HEK293T (cell line): ENCODE data around the gene CALM1.

Source experiments
- CTCF ChIA-PET: fragments of 350-600 bp; formaldehyde crosslinking; extraction: SDS; loops from one replicate; lab custom pipeline; 2021; ENCODE audit warnings: antibody characterized with exemption, inconsistent platforms; lab: Yijun Ruan, JAX
- POLR2A ChIA-PET: fragments of 350-600 bp; formaldehyde crosslinking; extraction: SDS; loops from one replicate; lab custom pipeline; 2020; ENCODE audit warnings: antibody characterized with exemption, inconsistent platforms; lab: Yijun Ruan, JAX
- DNase-seq: peaks from one replicate; pipeline ENCODE4 v3.0.0; 2012; ENCODE audit warnings: mixed read lengths; ENCODE audit errors: extremely low spot score
- ARNT ChIP-seq: fragments of 450-650 bp; IDR thresholded peaks from 2 replicates; pipeline ENCODE4 v1.6.1; 2017; ENCODE audit warnings: mild to moderate bottlenecking
- BHLHE40 ChIP-seq: fragments of 450-650 bp; IDR thresholded peaks from 2 replicates; pipeline ENCODE4 v1.6.1; 2016; ENCODE audit warnings: mild to moderate bottlenecking, moderate library complexity, borderline replicate concordance
- CTBP1 ChIP-seq: fragments of 450-650 bp; IDR thresholded peaks from 2 replicates; pipeline ENCODE4 v1.6.1; 2016; ENCODE audit warnings: borderline replicate concordance
- ELF4 ChIP-seq: fragments of 450-650 bp; IDR thresholded peaks from 2 replicates; pipeline ENCODE4 v1.6.1; 2017; ENCODE audit warnings: antibody characterized with exemption
- FOXA1 ChIP-seq: fragments of 450-650 bp; IDR thresholded peaks from 2 replicates; pipeline ENCODE4 v1.6.1; 2016; ENCODE audit warnings: mild to moderate bottlenecking
- FOXK2 ChIP-seq: fragments of 450-650 bp; IDR thresholded peaks from 2 replicates; pipeline ENCODE4 v1.6.1; 2016; ENCODE audit warnings: mild to moderate bottlenecking
- FOXM1 ChIP-seq: fragments of 450-650 bp; IDR thresholded peaks from 2 replicates; pipeline ENCODE4 v1.6.1; 2017; ENCODE audit warnings: mild to moderate bottlenecking, borderline replicate concordance
- HDGF ChIP-seq: fragments of 450-650 bp; IDR thresholded peaks from 2 replicates; pipeline ENCODE4 v1.6.1; 2017; ENCODE audit warnings: antibody characterized with exemption, borderline replicate concordance
- L3MBTL2 ChIP-seq: fragments of 450-650 bp; conservative IDR thresholded peaks from 2 replicates; pipeline ENCODE4 v1.6.1; 2016; ENCODE audit warnings: mild to moderate bottlenecking
- LEF1 ChIP-seq: fragments of 450-650 bp; IDR thresholded peaks from 2 replicates; pipeline ENCODE4 v1.6.1; 2017; ENCODE audit warnings: mild to moderate bottlenecking, borderline replicate concordance
- NFRKB ChIP-seq: fragments of 450-650 bp; IDR thresholded peaks from 2 replicates; pipeline ENCODE4 v1.6.1; 2016; ENCODE audit warnings: mild to moderate bottlenecking, moderate library complexity
- SP1 ChIP-seq: fragments of 450-650 bp; IDR thresholded peaks from 2 replicates; pipeline ENCODE4 v1.6.1; 2017
- SUZ12 ChIP-seq: fragments of 450-650 bp; IDR thresholded peaks from 2 replicates; pipeline ENCODE4 v1.6.1; 2016; ENCODE audit warnings: mild to moderate bottlenecking
- TARDBP ChIP-seq: fragments of 450-650 bp; IDR thresholded peaks from 2 replicates; pipeline ENCODE4 v1.6.1; 2016
- ZNF384 ChIP-seq: fragments of 450-650 bp; IDR thresholded peaks from 2 replicates; pipeline ENCODE4 v1.6.1; 2016
- TF ChIP-seq, protein P1 (sequence below): fragments of 450-650 bp; IDR thresholded peaks from 2 replicates; pipeline ENCODE4 v1.6.1; 2016

CALM1 gene

DNA sequence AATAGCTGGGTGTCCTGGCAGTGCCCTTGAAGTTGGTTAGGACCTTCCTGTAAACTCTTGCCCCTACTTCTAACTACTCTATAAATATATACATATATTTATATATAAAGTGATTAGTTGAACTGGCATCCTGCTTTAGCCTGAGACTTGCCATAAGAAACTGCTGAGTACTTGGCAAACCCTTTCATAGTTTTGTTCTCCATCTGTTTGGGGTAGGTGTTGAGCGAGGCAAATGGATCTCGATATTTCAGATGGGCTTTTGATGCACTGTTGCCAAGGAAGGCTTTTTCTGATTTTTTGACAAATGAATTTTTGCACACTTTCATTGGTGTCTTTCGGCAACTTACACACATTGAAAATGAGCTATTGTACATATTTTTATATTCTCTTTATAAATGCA lies 10.4 kb downstream of the CALM1 start:
- ChIA-PET POLR2A (interaction anchor here (1.6 kb wide), 1 partner anchor 10 kb away, joined by 4 read pairs; no protein-coding TSS in a partner anchor), CTCF (interaction anchor here (2.8 kb wide), 1 partner anchor 7 kb away, joined by 17 read pairs; no protein-coding TSS in a partner anchor)
- DNase-seq: no peak
- TF ChIP-seq L3MBTL2: no peak
- no peak for TF ChIP-seq HDGF
- no peak for TF ChIP-seq TARDBP
- no peak for TF ChIP-seq SUZ12
- no peak for TF ChIP-seq FOXK2
- no peak for TF ChIP-seq SP1
- TF ChIP-seq FOXM1: no peak
- no peak for TF ChIP-seq CTBP1
- TF ChIP-seq BHLHE40: no peak
- no peak for TF ChIP-seq NFRKB
- TF ChIP-seq, protein P1, sequence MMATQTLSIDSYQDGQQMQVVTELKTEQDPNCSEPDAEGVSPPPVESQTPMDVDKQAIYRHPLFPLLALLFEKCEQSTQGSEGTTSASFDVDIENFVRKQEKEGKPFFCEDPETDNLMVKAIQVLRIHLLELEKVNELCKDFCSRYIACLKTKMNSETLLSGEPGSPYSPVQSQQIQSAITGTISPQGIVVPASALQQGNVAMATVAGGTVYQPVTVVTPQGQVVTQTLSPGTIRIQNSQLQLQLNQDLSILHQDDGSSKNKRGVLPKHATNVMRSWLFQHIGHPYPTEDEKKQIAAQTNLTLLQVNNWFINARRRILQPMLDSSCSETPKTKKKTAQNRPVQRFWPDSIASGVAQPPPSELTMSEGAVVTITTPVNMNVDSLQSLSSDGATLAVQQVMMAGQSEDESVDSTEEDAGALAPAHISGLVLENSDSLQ: no peak
- TF ChIP-seq ZNF384: no peak
- no peak for TF ChIP-seq ARNT
- no peak for TF ChIP-seq LEF1
- TF ChIP-seq ELF4: no peak
- TF ChIP-seq FOXA1: no peak

DNA sequence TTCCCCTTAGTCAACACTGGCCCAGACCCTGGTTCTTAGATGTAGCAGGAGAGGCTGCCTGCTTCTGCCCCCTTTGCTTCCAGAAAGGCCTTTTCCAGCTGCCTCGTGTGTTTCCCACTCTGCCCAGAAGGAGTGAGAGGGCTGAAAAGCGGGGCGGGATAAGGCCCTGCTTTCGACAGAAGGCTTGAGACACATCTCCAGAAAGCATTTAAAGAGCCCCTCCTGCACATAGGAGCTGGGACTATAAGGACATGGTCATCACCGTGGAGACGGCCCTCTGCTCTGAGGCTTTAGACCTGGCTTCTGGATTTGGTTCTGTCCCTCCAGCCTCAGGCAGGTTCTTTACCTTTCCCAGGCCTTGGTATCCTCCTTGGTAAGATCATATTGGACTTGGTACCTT lies 11.9 kb downstream of the CALM1 start:
- TF ChIP-seq ARNT (no peak), ELF4 (no peak), FOXM1 (no peak), CTBP1 (no peak), L3MBTL2 (no peak), TARDBP (no peak), SP1 (no peak), LEF1 (no peak), BHLHE40 (no peak), FOXK2 (no peak), HDGF (no peak), ZNF384 (no peak), FOXA1 (no peak), SUZ12 (no peak), NFRKB (no peak)
- TF ChIP-seq, protein P1: no peak
- CTCF ChIA-PET: interaction anchor here (1.1 to 2.8 kb wide), 2 partner anchors 9 to 107 kb away, joined by 4 to 17 read pairs; no protein-coding TSS in a partner anchor
- DNase-seq: no peak
- POLR2A ChIA-PET: interaction anchor here (1.0 to 1.8 kb wide), 3 partner anchors 9 to 25 kb away, joined by 3 to 6 read pairs (median 4); no protein-coding TSS in a partner anchor

DNA sequence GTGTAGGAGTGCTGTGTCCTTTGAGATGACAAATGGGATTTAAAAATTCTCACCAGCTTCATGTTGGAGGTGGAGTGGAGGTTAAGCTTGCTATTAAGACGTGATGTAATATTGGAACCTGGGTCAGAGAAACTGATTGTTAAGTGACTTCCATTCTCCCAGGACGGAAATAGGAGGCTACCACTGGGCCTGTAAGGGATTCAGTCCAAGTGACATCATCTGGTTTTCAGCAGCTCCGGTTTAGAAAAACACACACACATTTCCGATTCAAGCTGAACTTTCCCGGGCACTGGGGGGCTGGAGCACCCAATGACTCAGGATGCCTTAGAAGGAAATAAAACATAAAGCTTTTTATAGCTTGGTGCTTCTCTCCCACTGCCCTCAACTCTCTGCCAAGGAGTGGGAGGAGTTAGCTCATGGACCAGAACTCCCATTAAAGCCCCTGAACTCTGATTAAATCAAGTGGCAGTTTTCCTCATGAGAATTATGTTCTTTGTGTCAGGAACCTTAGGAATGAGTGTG lies 12.4 kb downstream of the CALM1 start:
- TF ChIP-seq, protein P1: no peak
- TF ChIP-seq ZNF384 (no peak), TARDBP (no peak), CTBP1 (no peak), NFRKB (no peak), ELF4 (no peak), HDGF (no peak), SUZ12 (no peak), LEF1 (no peak), FOXK2 (no peak), SP1 (no peak), BHLHE40 (no peak), FOXM1 (no peak), L3MBTL2 (no peak)
- ChIA-PET CTCF (interaction anchor here (0.6 to 2.8 kb wide), 3 partner anchors 9 to 108 kb away, joined by 4 to 17 read pairs (median 5); no protein-coding TSS in a partner anchor), POLR2A (interaction anchor here (0.9 to 1.8 kb wide), 4 partner anchors 9 to 27 kb away, joined by 3 to 6 read pairs (median 4); no protein-coding TSS in a partner anchor)
- no peak for DNase-seq

DNA sequence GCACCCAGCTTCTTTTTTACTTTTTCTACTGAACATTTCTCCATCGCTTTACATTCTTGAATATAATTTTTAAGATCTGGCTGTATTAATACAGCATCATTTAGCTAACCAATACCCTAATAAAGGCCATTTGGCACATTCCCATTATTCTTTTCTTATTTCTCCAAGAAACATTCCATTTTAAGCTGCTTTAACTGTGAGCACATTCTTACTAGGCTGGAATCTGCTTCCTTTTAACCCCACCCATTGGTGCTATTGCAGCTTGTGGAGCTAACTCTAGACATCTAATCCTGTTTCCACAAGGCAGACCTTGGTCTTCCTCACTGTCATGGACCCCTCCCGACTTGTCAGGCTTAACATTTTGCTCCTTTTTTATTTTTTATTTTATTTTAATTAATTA lies 15.2 kb downstream of the CALM1 start:
- CTCF ChIA-PET: no interaction called here
- no peak for TF ChIP-seq TARDBP
- TF ChIP-seq ELF4: no peak
- TF ChIP-seq ZNF384: no peak
- no peak for TF ChIP-seq BHLHE40
- no peak for TF ChIP-seq NFRKB
- no peak for TF ChIP-seq HDGF
- TF ChIP-seq FOXM1: no peak
- no peak for TF ChIP-seq ARNT
- TF ChIP-seq FOXA1: no peak
- TF ChIP-seq, protein P1: no peak
- no peak for TF ChIP-seq CTBP1
- no peak for TF ChIP-seq SP1
- TF ChIP-seq FOXK2: no peak
- no peak for TF ChIP-seq SUZ12
- TF ChIP-seq L3MBTL2: no peak
- no peak for TF ChIP-seq LEF1
- no peak for DNase-seq
- POLR2A ChIA-PET: no interaction called here

DNA sequence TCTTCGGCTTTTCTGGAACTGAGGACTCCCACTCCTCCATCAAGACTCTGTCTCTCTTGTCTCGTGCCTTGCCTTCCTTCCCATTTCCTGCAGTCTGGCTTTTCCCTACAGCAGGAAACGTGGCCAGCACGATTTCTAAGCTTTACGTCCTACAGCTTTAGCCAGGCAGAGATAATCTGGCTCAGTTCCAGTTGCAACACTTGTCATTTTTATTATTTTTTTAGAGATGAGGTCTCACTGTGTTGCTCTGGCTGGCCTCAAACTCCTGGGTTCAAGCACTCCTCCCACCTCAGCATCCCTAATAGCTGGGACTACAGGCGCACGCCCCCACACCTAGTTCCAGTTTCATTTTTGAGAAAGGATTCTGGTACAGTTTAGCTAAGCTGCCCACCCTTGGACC lies 19.9 kb downstream of the CALM1 start:
- no peak for TF ChIP-seq BHLHE40
- TF ChIP-seq, protein P1: no peak
- TF ChIP-seq FOXM1: no peak
- TF ChIP-seq NFRKB: no peak
- TF ChIP-seq ELF4: no peak
- no peak for TF ChIP-seq TARDBP
- POLR2A ChIA-PET: interaction anchor here (1.1 kb wide), 1 partner anchor 9 kb away, joined by 3 read pairs; no protein-coding TSS in a partner anchor
- no peak for DNase-seq

More for the DNA sequence above, 19.9 kb downstream of the CALM1 start:
- CTCF ChIA-PET: interaction anchor here (1.6 kb wide), 1 partner anchor 17 kb away, joined by 8 read pairs; no protein-coding TSS in a partner anchor
